ENCODE data around the gene TNK1.

DNA sequence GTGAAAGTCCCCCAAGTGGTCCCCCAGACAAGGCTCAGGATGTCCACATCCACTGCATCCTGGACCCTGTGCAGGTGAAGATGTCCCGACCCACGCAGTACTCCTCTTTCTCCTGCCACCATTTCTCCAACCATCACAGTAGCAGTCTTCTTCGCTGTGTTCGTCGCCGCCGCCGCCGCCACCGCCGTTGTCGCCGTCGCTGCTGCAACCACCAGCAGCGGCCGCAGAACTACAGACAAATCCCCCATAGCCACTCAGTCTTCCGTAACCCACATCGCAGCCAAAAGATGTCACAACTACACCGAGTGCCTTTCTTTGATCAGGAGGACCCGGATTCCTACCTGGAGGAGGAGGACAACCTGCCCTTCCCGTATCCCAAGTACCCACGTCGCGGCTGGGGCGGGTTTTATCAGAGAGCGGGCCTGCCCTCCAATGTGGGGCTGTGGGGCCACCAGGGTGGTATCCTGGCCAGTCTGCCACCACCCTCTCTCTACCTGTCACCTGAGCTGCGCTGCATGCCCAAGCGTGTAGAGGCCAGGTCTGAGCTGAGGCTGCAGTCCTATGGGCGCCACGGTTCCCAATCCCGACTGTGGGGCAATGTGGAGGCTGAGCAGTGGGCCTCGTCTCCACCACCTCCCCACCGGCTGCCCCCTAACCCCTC, 45.4 kb downstream of the TNK1 start:
- TF ChIP-seq, protein P1, sequence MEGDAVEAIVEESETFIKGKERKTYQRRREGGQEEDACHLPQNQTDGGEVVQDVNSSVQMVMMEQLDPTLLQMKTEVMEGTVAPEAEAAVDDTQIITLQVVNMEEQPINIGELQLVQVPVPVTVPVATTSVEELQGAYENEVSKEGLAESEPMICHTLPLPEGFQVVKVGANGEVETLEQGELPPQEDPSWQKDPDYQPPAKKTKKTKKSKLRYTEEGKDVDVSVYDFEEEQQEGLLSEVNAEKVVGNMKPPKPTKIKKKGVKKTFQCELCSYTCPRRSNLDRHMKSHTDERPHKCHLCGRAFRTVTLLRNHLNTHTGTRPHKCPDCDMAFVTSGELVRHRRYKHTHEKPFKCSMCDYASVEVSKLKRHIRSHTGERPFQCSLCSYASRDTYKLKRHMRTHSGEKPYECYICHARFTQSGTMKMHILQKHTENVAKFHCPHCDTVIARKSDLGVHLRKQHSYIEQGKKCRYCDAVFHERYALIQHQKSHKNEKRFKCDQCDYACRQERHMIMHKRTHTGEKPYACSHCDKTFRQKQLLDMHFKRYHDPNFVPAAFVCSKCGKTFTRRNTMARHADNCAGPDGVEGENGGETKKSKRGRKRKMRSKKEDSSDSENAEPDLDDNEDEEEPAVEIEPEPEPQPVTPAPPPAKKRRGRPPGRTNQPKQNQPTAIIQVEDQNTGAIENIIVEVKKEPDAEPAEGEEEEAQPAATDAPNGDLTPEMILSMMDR (IDR thresholded peaks at IDR 0.05): no peak
- TF ChIP-seq POLR2AphosphoS5 (IDR thresholded peaks at IDR 0.05): no peak
- no peak for TF ChIP-seq EP300 (IDR thresholded peaks at IDR 0.05)
